Measurements from ENCODE around the gene SPTA1.

The SPTA1 gene

GRCh38 chr1:158646465-158646864 is 40.0 kb downstream of the SPTA1 start:
- H3K4me2 ChIP-seq (ENCODE audit: low read length): no peak overlapping the region
- no peaks in the 10 kb centered on the region for H3K4me1 ChIP-seq (ENCODE audit: control insufficient read depth, low read length)
- no peaks in the 10 kb centered on the region for H4K20me1 ChIP-seq (ENCODE audit: control insufficient read depth, insufficient read depth, low read depth, low read length)
- H3K9me2 ChIP-seq (replicated peaks; ENCODE audit: control insufficient read depth, low read length): no peaks in the 10 kb centered on the region
- H3K79me2 ChIP-seq (ENCODE audit: control insufficient read depth, low read length): no peaks in the 10 kb centered on the region
- H3K9me3 ChIP-seq (ENCODE audit: control insufficient read depth, insufficient read depth, low read length): no peaks in the 10 kb centered on the region
- H3K4me3 ChIP-seq (ENCODE audit: low read length): no peak overlapping the region
- no peak for TF ChIP-seq CTCF (IDR thresholded peaks at IDR 0.05; ENCODE audit: low read depth, low read length, poor library complexity, severe bottlenecking)
- TF ChIP-seq EZH2phosphoT487 (IDR thresholded peaks at IDR 0.05; ENCODE audit: borderline replicate concordance, low read length): no peak
- H3F3A ChIP-seq (ENCODE audit: control insufficient read depth, insufficient read depth): no peaks in the 10 kb centered on the region
- no peaks in the 10 kb centered on the region for H3K36me3 ChIP-seq (ENCODE audit: control insufficient read depth, low read length)
- no peaks in the 10 kb centered on the region for H3K27me3 ChIP-seq (ENCODE audit: control insufficient read depth, low read length)
- no peak overlapping the region for H3K27ac ChIP-seq (ENCODE audit: low read depth, low read length)

- H3K4me3 ChIP-seq (ENCODE audit: low read length): no peak overlapping the region
- no peaks in the 10 kb centered on the region for H4K20me1 ChIP-seq (ENCODE audit: control insufficient read depth, insufficient read depth, low read depth, low read length)
Observed at GRCh38 chr1:158644449-158644848, 42.1 kb downstream of the SPTA1 start.

GRCh38 chr1:158638904-158639303 is 47.6 kb downstream of the SPTA1 start:
- Histone ChIP-seq H3F3A (ENCODE audit: control insufficient read depth, insufficient read depth) (no peaks in the 10 kb centered on the region), H3K9me2 (replicated peaks; ENCODE audit: control insufficient read depth, low read length) (no peaks in the 10 kb centered on the region), H3K4me2 (ENCODE audit: low read length) (no peak overlapping the region), H3K9me3 (ENCODE audit: control insufficient read depth, insufficient read depth, low read length) (no peaks in the 10 kb centered on the region), H3K27ac (ENCODE audit: low read depth, low read length) (no peak overlapping the region), H3K36me3 (ENCODE audit: control insufficient read depth, low read length) (no peaks in the 10 kb centered on the region), H4K20me1 (ENCODE audit: control insufficient read depth, insufficient read depth, low read depth, low read length) (no peaks in the 10 kb centered on the region), H3K4me1 (ENCODE audit: control insufficient read depth, low read length) (no peaks in the 10 kb centered on the region), H3K4me3 (ENCODE audit: low read length) (no peak overlapping the region), H3K27me3 (ENCODE audit: control insufficient read depth, low read length) (no peaks in the 10 kb centered on the region), H3K79me2 (ENCODE audit: control insufficient read depth, low read length) (no peaks in the 10 kb centered on the region)
- no peak for TF ChIP-seq CTCF (IDR thresholded peaks at IDR 0.05; ENCODE audit: low read depth, low read length, poor library complexity, severe bottlenecking)

More at GRCh38 chr1:158644449-158644848, 42.1 kb downstream of the SPTA1 start:
- H3K9me2 ChIP-seq (replicated peaks; ENCODE audit: control insufficient read depth, low read length): no peaks in the 10 kb centered on the region
- H3K4me2 ChIP-seq (ENCODE audit: low read length): no peak overlapping the region
- no peaks in the 10 kb centered on the region for H3K79me2 ChIP-seq (ENCODE audit: control insufficient read depth, low read length)
- H3K27ac ChIP-seq (ENCODE audit: low read depth, low read length): no peak overlapping the region
- H3K4me1 ChIP-seq (ENCODE audit: control insufficient read depth, low read length): no peaks in the 10 kb centered on the region
- no peaks in the 10 kb centered on the region for H3K27me3 ChIP-seq (ENCODE audit: control insufficient read depth, low read length)
- H3K9me3 ChIP-seq (ENCODE audit: control insufficient read depth, insufficient read depth, low read length): no peaks in the 10 kb centered on the region
- TF ChIP-seq CTCF (IDR thresholded peaks at IDR 0.05; ENCODE audit: low read depth, low read length, poor library complexity, severe bottlenecking) (no peak), EZH2phosphoT487 (IDR thresholded peaks at IDR 0.05; ENCODE audit: borderline replicate concordance, low read length) (no peak)
- H3F3A ChIP-seq (ENCODE audit: control insufficient read depth, insufficient read depth): no peaks in the 10 kb centered on the region
- no peaks in the 10 kb centered on the region for H3K36me3 ChIP-seq (ENCODE audit: control insufficient read depth, low read length)

GRCh38 chr1:158638146-158638545 is 48.4 kb downstream of the SPTA1 start:
- Histone ChIP-seq H3K36me3 (ENCODE audit: control insufficient read depth, low read length) (no peaks in the 10 kb centered on the region), H3K4me1 (ENCODE audit: control insufficient read depth, low read length) (no peaks in the 10 kb centered on the region), H3K27ac (ENCODE audit: low read depth, low read length) (no peak overlapping the region), H3K4me2 (ENCODE audit: low read length) (no peak overlapping the region), H3F3A (ENCODE audit: control insufficient read depth, insufficient read depth) (no peaks in the 10 kb centered on the region), H4K20me1 (ENCODE audit: control insufficient read depth, insufficient read depth, low read depth, low read length) (no peaks in the 10 kb centered on the region), H3K27me3 (ENCODE audit: control insufficient read depth, low read length) (no peaks in the 10 kb centered on the region), H3K79me2 (ENCODE audit: control insufficient read depth, low read length) (no peaks in the 10 kb centered on the region), H3K9me2 (replicated peaks; ENCODE audit: control insufficient read depth, low read length) (no peaks in the 10 kb centered on the region), H3K4me3 (ENCODE audit: low read length) (no peak overlapping the region), H3K9me3 (ENCODE audit: control insufficient read depth, insufficient read depth, low read length) (no peaks in the 10 kb centered on the region)
- TF ChIP-seq EZH2phosphoT487 (IDR thresholded peaks at IDR 0.05; ENCODE audit: borderline replicate concordance, low read length) (no peak), CTCF (IDR thresholded peaks at IDR 0.05; ENCODE audit: low read depth, low read length, poor library complexity, severe bottlenecking) (no peak)
